Measurements from ENCODE around the gene ACYP2.
"Not testable (repeated sequence)": the region's sequence is repeated elsewhere in the genome, so short reads cannot be mapped to it uniquely, and the experiment has no call there.

Gene ACYP2

DNA sequence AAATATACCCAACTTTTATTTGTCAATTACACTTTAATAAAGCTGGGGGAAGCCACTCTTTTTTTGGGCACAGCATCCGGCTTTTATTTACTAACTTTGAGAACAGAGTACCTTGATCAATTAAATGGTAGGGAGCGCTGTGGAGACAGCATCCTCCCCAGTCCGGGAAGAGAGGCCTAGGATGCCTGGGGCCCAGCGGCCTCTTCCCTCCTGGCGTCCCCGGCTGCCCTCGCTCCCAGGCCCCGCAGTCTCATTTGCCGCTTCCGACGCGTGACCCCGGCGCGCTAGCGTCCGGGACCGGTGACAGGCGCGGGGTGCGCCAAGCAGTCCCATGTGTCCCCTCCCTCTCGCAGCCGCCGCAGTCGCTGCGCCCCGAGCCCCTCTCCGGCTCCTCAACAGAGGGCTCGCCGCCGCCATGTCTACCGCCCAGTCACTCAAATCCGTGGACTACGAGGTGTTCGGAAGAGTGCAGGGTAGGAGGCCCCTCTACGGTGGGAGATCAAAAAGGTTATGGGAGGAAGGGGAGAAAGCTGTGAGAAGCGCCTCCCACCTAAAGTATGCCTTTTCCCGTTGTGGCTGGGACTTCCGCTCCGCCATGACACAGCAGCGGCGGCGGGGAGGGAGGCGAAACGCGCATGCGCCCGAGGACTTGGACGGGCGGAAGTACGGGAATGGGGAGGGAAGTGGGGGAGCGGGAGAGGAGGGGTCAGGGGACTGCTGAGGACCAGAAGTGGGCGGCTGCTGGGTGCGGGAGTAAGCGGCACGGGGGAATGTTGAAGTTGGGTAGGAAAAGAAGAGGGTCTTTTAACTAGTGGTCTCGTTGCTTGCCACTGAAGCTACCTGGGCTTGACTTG is at the start of gene ACYP2:
ACYP2 (plus strand) TSS at position 332 of the 854 bp plus-strand sequence.
- peak; percentile 96 for DNase-seq

DNA sequence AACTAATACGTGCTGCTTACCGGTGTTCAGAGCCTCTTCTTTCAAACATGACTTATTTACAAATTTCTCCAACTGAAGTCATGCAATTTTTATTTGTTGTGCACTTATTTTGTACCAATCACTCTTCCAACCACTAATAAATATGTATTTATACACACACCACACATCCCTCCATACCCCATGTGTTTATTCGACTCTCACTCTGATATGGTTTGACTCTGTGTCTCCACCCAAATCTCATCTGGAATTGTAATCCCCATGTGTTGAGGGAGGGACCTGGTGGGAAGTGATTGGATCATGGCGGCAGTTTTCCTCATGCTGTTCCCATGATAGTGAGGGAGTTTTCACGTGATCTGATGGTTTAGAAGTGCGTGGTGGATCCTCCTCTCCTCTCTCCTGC is 49.5 kb upstream of the ACYP2 start:
- no peak for DNase-seq

DNA sequence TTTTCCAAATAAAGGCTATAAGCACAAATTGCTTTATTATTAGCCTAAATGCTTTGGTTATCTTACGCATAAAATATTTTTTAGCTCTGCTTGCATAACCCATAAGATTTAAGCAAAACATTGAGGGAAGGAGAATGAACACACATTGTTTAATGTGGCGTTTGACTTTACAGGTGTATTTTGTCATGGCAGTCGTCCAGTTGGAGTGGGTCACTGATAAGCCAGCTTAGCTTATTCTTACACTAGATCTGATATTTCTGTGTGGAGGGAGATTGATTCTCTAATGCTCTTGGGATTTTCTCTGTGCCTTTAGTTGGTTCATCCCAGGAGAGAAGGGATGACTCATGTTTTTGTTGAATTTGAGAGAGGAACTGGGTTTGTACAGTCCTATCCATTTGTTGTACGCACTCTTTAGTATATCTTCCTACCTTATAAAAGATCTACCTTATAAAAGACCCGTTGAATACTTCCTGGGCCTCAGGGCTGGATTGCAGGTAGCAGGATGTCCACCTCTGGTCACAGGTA is 47.5 kb upstream of the ACYP2 start:
- no peak for DNase-seq

DNA sequence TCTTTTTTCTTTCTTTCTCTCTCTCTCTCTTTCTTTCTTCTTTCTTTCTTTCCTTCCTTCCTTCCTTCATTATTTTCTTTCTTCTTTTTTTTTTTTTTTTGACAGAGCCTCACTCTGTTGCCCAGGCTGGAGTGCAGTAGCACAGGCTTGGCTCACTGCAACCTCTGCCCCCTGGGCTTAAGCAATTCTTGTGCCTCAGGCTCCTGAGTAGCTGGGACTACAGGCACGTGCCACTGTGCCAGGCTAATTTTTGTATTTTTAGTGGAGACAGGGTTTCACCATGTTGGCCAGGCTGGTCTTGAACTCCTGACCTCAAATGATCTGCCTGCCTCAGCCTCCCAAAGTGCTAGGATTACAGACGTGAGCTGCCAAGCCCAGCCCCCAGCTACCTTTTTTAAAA is 42.9 kb upstream of the ACYP2 start:
- not testable (repeated sequence) for DNase-seq

DNA sequence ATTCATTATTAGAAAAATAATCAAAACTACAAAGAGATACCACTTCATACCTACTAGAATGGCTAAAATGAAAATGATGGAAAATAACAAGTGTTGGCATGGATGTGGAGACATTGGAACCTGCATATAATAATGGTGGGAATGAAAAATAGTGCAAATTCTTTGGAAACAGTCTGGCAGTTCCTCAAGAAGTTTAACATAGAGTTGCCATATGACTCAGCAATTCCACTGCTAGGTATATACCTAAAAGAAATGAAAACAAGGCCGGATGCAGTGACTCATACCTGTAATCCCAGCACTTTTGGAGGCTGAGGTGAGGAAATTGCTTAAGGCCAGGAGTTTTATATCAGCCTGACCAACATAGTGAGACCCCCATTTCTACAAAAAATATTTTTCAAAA is 41.6 kb upstream of the ACYP2 start:
- DNase-seq, result no peak

DNA sequence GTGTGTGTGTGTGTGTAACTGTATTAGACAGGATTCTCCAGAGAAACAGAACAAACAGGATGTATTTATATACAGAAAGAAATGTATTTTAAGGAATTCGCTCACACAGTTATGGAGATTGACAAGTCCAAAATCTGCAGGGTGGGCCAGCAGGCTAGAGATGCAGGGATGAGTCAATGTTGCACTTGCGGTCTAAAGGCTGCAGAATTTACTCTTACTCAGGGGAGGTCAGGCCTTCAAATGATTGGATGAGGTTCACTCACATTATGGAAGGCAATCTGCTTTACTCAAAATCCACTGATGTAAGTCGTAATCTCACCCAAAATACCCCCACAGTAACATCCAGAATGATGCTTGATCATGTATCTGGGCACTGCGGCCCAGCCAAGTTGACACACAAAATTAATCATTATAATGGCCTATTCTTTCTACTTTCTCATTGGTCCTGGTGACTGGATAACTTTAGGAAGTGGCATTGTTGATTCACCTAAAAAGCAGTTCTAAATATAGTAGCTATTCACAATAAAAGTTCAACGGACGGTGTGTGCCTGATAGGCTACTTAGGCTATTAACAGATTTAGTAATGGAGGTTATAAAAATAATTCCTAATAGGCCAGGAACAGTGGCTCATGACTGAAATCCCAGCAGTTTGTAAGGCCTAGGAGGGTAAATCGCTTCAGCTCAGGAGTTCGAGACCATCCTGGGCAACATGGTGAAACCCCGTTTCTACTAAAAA is 40.6 kb upstream of the ACYP2 start:
- no peak for DNase-seq

DNA sequence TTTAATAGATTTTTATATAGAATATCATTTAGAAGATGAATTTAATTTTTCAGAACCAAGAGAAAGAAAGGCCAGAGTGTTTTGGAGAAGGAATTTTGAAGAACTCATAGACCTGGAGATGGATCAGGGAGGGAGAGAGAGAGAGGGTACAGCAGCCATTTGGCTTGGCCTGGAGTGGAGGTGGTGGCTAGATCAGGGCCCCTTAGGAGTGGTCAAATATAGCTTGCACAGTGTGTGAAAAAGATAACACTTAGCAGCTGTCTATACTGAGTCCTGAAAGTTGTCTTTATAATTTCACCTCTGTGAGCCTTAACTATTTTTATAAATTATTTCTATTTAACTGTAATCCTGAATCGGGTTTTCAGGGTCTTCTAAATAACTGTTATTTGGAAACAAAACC is 38.8 kb upstream of the ACYP2 start:
- DNase-seq, result no peak

DNA sequence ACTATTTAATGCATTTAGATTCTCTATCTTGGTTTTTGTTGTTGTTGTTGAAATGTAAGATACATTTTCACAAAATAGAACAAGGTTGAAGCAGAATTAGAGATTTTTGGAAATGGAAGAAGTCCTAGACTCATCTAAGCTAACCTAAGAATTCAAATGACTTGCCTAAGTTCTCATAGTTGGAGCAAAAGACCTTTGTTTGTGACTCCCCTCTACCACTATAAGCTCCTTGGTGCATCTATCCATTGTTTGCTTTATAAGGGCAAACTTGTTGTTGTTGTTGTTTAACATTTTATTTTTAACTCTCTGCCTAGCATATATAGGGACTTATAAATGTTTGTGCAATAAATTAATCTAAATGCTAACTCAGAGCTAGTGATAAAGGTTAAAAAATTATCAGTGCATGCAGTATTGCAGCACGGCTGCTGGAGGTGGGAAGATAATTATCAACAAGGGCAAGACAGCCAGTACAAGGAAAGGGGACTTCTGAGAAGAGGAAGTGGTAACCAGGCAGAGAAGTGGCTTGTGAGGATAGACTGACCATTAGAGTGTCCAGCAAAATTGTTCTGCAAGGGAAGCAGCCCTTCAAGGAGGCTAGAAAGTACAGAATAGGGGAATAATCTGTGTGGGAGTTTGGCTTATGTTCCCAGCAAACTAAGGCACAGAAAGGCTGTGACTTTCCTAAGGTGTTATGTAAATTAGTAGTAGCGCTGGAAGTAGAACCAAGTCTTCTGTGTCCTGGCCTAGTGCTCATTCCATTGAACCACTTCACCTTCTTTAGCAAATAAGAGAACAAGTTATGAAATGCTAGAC is 38.1 kb upstream of the ACYP2 start:
- DNase-seq, result no peak

DNA sequence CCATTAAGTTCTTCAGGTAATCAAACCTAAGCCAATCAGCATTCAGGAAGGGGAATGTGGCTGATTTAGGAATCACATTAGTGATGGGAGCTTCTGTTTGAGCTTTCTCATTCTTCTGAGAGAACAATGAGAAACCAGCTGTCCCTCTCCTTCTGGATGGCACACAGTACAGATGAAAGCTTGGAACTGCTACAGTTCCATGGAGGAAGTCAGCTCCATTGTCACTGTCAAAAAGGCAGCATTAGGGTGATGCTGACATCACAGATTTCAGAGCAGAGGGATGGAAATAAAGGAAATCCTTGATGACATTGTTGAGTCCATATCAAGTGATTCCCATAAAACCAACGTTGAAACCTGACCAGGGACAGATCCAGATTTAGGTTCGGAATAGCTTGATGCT is 36.1 kb upstream of the ACYP2 start:
- DNase-seq, result peak; percentile 60

DNA sequence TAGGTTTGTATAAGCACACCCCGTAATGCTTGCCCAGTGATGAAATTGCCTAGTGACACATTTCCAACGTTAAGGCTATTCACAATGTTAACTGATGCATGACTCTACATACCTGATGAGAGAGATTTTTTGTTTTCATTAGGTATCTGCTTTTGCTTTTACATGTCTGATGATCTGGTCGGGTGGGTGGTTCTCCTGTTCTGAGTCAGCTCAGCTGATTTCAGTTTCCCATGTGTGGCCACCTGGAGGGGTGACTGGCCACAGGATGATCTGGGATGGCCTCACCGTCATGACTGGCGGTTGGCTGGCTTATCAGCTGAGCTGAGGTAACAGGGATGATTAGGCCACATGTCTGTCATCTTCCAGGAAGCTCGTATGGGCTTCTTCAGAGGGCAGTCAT is 33.8 kb upstream of the ACYP2 start:
- no peak for DNase-seq

DNA sequence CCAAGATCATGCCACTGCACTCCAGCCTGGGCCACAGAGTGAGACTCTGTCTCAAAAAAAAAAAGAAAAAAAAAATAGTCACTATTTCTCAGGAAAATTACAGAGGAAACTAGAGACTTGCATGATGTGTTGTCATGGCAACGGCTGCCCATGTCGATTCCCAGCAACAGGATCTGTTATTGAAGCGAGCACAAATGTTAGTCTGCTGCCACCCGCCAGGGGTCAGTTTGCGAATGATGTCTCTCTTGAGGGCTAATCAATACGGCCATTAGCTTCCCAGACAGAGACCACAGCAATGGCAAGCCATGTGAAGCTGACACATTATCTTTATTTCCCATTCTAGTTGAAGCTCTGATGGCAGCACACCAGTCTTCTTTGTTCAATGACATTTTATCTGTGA is 32.4 kb upstream of the ACYP2 start:
- peak; percentile 18 for DNase-seq

DNA sequence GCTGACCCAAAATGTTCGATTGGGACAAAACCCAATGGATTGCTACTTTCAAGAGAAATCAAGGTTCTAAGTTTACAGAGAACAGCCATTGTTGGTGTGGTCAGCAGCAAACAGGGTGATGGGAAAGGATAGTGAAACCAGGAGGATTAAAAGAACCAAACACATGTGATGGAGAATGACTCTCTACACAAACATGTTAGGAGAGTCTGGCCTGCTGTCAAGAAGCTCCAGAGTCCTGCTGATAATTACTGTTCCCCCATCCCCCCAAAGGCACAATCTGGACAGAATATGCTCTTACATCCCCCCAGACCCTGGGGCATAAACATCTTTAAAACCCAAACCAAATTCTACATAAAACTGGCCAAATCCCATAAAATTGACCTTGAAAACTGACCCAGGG is 32.0 kb upstream of the ACYP2 start:
- DNase-seq, result no peak

DNA sequence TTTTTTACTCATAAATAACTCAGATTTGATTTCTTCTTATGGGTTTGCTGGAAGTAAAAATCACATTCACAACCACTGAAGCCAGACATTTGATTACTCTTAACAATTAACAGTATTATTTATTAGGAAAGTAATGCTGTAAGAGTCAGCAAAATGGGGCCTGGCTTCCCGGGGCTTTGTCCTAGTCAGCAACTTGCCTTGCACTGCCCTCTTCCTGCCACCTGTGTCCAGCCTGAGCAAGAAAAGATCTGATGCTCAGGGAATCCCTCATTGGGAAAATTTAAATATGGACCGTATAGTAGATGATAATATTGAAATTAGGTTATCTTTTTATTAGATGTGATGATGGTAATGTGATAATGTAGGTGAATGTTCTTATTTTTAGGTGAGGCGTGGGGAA is 30.8 kb upstream of the ACYP2 start:
- peak; percentile 38 for DNase-seq

DNA sequence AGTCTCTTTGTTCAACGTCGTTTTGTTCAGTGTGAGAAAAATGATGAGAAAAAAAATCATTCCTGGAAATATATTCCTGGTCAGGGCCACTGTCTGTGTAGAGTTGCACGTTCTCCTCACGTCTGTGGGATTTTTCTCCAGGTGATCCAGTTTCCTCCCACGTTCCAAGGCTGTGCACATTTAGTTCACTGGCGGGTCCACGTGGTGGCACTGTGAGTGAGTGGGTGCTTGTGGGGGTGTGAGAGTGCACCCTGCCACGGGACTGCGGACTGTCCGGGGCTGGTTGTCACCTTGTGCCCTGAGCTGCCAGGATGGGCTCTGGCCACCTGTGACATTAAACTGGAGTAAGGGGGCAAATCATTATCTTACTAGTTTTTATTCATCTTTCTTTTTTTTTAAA is 30.3 kb upstream of the ACYP2 start:
- no peak for DNase-seq

DNA sequence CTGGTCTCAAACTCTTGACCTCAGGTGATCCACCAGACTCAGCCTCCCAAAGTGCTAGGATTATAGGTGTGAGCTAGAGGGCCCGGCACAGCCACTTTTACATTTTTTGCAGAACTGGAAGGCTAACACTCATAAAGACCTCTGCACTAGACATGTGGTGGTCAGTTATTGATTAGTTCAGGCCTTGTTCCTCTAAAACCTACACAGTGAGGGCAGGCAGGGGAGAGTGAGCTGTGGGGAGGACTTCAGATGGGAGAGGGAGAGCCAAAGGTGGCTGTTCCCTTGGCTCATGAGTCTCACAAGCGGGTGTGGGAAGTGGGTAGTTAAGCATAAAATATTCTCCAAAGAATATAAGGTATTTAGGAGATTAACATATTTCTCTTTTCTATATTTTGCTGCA is 29.3 kb upstream of the ACYP2 start:
- no peak for DNase-seq

DNA sequence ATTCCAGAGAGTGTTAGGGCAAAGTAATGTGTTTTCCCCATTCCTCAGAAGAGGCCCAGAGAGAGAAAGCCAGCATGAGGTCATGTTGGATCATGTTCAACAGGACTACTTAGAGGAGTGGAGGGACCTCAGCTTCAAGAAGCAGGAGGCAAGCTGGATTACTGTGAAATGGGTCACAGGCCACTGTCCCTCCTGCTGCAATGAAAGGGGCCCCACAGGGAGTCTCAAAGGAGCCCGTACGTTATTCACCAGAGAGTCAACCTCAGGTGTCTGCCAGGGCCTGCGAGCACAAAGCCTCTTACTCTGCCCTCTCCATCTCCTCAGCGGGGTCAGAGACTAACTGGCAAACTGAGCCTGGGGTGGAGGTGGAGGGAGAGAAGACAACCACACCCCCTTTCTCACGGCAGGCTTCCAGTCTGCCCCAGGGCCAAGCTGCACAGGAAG is 27.2 kb upstream of the ACYP2 start:
- no peak for DNase-seq

DNA sequence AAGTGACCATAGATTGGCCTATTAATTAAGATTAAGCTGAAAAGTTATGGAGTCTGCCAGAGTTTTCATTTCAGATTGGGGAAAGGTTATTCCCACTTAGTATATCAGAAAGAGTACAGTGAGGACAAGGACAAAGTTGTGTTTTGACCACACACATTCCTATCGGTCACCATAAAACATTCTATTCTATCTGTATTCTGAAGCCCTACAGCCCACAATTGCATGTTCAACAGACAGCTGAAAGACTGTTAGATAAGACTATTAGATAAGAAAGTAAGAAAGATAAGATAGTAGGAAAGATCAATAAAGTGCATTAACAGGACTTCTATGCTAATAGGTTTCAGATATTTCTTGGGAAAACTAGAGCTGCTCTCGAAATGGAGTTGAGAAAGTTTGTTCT is 26.7 kb upstream of the ACYP2 start:
- DNase-seq, result no peak

DNA sequence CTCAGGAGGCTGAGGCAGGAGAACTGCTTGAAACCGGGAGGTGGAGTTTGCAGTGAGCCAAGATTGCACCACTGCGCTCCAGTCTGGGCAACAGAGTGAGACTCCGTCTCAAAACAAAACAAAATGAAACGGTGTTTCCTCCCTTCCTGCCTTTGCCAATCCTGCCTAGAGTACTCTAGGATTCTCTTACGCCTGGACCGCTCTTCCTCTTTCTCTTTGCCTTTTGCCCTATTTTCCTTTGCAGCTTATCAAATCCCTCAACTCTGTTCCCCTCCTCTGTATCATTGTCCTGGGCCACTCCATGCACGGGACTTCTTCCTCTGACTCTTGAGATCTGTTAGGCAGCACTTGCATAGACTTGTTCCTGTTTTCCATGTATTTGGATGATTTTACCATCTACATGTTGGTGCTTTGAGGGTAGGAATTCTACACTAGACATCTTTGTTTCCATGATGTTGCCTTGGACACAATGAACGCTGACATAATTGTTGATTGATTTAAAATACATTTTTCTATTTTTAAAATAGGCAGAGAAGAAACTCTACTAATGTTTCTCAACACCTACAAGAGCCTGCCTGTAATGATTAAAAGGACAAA is 24.8 kb upstream of the ACYP2 start:
- DNase-seq, result no peak

DNA sequence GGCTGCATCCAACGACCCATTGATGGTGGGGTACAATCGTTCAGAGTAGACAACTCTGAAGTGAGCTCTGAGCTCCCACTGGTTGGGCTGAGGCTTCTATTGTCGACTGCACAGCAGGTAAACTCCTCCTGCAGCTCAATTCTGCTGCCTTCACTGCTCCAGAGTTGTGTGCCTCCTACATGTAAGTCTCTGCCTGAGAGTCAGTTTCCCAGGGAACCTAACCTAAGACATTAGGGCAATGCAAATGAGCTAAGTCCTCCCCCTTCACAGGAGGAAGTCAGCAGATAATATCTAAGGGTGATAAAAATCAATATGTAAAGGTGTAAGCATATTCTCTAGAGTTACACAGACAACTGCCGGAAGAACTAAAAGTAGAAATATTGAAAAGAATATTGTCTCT is 22.5 kb upstream of the ACYP2 start:
- no peak for DNase-seq

DNA sequence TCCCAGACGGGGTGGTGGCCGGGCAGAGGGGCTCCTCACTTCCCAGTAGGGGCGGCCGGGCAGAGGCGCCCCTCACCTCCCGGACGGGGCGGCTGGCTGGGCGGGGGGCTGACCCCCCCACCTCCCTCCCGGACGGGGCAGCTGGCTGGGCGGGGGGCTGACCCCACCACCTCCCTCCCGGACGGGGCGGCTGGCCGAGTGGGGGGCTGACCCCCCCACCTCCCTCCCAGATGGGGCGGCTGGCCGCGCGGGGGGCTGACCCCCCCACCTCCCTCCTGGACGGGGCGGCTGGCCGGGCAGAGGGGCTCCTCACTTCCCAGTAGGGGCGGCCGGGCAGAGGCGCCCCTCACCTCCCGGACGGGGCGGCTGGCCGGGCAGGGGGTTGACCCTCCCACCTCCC is 20.0 kb upstream of the ACYP2 start:
- DNase-seq, result not testable (repeated sequence)

DNA sequence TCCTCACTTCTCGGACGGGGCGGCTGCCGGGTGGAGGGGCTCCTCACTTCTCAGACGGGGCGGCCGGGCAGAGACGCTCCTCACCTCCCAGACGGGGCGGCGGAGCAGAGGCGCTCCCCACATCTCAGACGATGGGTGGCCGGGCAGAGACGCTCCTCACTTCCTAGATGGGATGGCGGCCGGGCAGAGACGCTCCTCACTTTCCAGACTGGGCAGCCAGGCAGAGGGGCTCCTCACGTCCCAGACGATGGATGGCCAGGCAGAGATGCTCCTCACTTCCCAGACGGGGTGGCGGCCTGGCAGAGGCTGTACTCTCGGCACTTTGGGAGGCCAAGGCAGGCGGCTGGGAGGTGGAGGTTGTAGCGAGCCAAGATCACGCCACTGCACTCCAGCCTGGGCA is 19.3 kb upstream of the ACYP2 start:
- DNase-seq, result not testable (repeated sequence)

DNA sequence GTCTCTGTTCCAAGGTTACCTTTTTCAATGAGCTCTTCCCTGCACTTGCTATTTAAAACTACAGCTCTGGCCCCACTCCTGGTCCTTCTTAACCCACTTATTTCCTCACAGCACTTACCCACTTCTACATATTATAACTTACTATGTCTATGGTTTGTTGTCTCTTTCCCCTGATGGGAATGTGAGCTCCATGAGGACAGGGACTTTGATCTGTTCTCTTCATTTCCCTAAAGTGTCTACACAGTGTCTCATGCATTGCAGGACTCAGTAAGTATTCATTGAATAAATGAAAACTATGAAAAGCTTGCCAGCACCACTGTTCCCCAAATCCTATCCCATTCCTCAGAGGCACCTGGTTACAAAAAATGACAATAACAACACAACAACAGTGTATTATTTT is 18.3 kb upstream of the ACYP2 start:
- DNase-seq, result no peak

DNA sequence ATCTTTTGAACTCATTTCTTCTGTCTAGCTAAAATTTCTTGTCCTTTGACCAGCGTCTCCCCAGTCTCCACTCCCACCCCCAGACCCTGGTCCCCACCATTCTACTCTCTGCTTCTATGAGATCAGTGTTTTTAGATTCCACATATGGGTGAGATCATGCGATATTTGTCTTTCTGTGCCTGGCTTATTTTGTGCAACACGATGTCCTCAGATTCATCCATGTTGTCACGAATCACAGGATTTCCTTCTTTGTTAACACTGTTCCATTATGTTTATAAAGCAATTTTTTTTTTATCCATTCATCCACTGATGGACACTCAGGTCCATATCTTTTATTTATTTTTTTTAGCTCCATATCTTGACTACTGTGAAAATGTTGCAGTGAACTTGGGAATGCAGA is 16.0 kb upstream of the ACYP2 start:
- no peak for DNase-seq
